Dermis blood vessel endothelial cell (primary cell): ENCODE data around the gene CCDC33. TPM values are rescaled to one million over a fixed set of nuclear protein-coding genes. Genes with fewer than 3 reads are reported as not detected.

ENCODE experiments used
- DNase-seq: peaks from one replicate; pipeline ENCODE4 v3.0.0; 2010
- total RNA-seq: library from RNA; depleted of rRNA; stranded (reverse); fragments of >200 nt; gene quantifications from 2 replicates; pipeline ENCODE4 v1.2.3, GENCODE V29; 2014

CCDC33 gene
- total RNA-seq, 1 donor from 2014 or later, result not detected

DNA sequence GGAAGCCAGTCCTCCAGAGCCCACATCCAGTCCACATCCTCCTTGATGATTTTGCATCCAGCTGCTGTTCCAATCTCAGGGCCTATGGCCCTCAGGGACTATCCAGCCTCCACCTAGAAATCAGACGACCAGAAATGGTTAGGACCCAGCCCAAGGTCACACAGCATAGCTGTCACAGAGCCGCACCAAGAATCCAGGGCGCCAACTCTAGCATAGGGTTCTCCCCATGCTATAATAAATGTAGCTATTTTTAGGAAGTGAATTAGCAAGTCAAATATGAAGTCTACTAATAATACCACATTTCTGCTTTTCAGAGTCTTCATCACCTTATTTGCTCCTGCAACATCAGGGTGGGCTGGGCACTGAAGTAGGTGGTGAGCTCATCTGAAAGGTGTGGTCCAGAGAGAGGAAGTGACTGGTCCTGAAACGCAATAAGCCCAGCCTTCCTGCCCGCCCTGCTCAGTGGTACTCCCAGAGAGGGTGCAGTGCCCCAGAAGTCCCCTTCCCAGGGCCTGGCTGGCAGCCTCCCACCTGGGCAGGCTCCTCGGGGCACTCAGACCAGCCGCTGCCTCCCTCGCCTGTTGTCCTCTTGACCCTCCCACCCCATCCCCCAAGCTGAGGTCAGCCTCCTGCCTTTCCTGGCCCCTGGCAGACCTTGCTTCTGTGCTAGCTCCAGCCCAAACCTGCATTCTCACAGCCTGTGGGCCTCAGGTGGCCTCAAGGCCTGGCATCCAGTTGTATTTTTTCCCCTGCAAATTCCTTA lies 148.9 kb downstream of the CCDC33 start:
- peak; percentile 62 for DNase-seq

GRCh38 chr15:74385733-74386132 lies 149.6 kb downstream of the CCDC33 start:
- peak; percentile 72 for DNase-seq

Other genes with a start within 250 kb of the CCDC33 start
- 19.9 and 22.3 TPM in 2 replicates for gene STOML1, start 244.0 kb upstream of the CCDC33 start, total RNA-seq
- 95.5 and 176 TPM in 2 replicates for gene PML, start 241.6 kb upstream of the CCDC33 start, total RNA-seq
- not detected in 2 replicates for gene GOLGA6A, start 153.8 kb upstream of the CCDC33 start, total RNA-seq
- not detected in 2 replicates for gene ISLR2, start 105.7 kb upstream of the CCDC33 start, total RNA-seq
- 0.17 and 0.79 TPM in 2 replicates for gene ISLR, start 62.6 kb upstream of the CCDC33 start, total RNA-seq
- 0.51 TPM in 1 of 2 replicates, not detected in the other for gene STRA6, start 33.5 kb upstream of the CCDC33 start, total RNA-seq
- not detected in 2 replicates for gene CYP11A1, start 131.3 kb downstream of the CCDC33 start, total RNA-seq
- 0.51 and 2.2 TPM in 2 replicates for gene SEMA7A, start 197.6 kb downstream of the CCDC33 start, total RNA-seq
- 36.4 and 43.1 TPM in 2 replicates for gene UBL7, start 224.8 kb downstream of the CCDC33 start, total RNA-seq